ENCODE results near the gene WDR88. TPM values are rescaled to one million over a fixed set of nuclear protein-coding genes. Genes with fewer than 3 reads are reported as not detected.
A peak's percentile ranks its signal among the peaks of the same experiment; 100 is the strongest.

Gene WDR88
- total RNA-seq, 4 donors from 2014 or later = not detected

GRCh38 chr19:33134571-33135041, 2.7 kb downstream of the WDR88 start:
- Histone ChIP-seq H3K9me3 (no peaks in the 10 kb centered on the region), H3K27ac (no peak overlapping the region), H3K36me3 (peaks cover 0 to 8% (median 0%) of the 10 kb centered on the region in 4 donors), H3K4me3 (no peak overlapping the region), H3K4me1 (peaks cover 0 to 3% (median 0%) of the 10 kb centered on the region in 4 donors), H3K27me3 (peaks cover 23% of the 10 kb centered on the region)
- WGBS, 2 donors (ENCODE audit: low coverage in 1 of 2) = 19% methylated on average over 38 of the region's 38 CpGs; no CpG with 5 or more reads in 1 of the 2 donors
- DNase-seq = no peak
- TF ChIP-seq EP300 (IDR thresholded peaks at IDR 0.05; ENCODE audit: low read depth) = no peak
- TF ChIP-seq POLR2A (IDR thresholded peaks at IDR 0.05) = no peak
- TF ChIP-seq CTCF (IDR thresholded peaks at IDR 0.05) = no peak
- TF ChIP-seq POLR2AphosphoS5 (IDR thresholded peaks at IDR 0.05) = no peak
- intact Hi-C loops (cut with DNase I; ENCODE audit: low total_unique reads) = no loop called here
- in situ Hi-C loops (cut with MboI; ENCODE audit: low pct_ligation_motif_present in 1 of 4, low pct_unique_long_range_greater_than_20kb in 1 of 4, low sequenced_read_pairs in 3 of 4) = no loop called here

GRCh38 chr19:33139165-33139564, 7.3 kb downstream of the WDR88 start:
- no peak for DNase-seq
- TF ChIP-seq POLR2A (IDR thresholded peaks at IDR 0.05) = no peak
- no peak for TF ChIP-seq EP300 (IDR thresholded peaks at IDR 0.05; ENCODE audit: low read depth)
- TF ChIP-seq POLR2AphosphoS5 (IDR thresholded peaks at IDR 0.05) = no peak
- TF ChIP-seq CTCF (IDR thresholded peaks at IDR 0.05) = no peak
- Histone ChIP-seq H3K27ac (no peak overlapping the region), H3K4me3 (no peak overlapping the region), H3K36me3 (no peaks in the 10 kb centered on the region), H3K9me3 (no peaks in the 10 kb centered on the region), H3K27me3 (peaks cover 18% of the 10 kb centered on the region), H3K4me1 (peaks cover 0 to 8% (median 0%) of the 10 kb centered on the region in 4 donors)
- intact Hi-C loops (cut with DNase I; ENCODE audit: low total_unique reads) = no loop called here
- WGBS, 2 donors (ENCODE audit: low coverage in 1 of 2) = 75 to 77% methylated on average over 2 to 4 of the region's 4 CpGs
- in situ Hi-C loops (cut with MboI; ENCODE audit: low pct_ligation_motif_present in 1 of 4, low pct_unique_long_range_greater_than_20kb in 1 of 4, low sequenced_read_pairs in 3 of 4) = no loop called here

- intact Hi-C loops (cut with DNase I; ENCODE audit: low total_unique reads) = loop anchor here (1.0 kb wide), 1 partner anchor 40 kb away; no protein-coding TSS in a partner anchor
- 0 to 20% methylated on average over 1 to 23 of the region's 23 CpGs for WGBS, 2 donors (ENCODE audit: low coverage in 1 of 2)
- H3K36me3 ChIP-seq = no peaks in the 10 kb centered on the region
- peak overlapping the region in 1 of 4 donors; percentile 57 for H3K27ac ChIP-seq
- no peak for TF ChIP-seq EP300 (IDR thresholded peaks at IDR 0.05; ENCODE audit: low read depth)
- TF ChIP-seq POLR2A (IDR thresholded peaks at IDR 0.05) = no peak
- peak; percentile 92 to 96 (median 96) for TF ChIP-seq CTCF (IDR thresholded peaks at IDR 0.05)
- TF ChIP-seq POLR2AphosphoS5 (IDR thresholded peaks at IDR 0.05) = no peak
- H3K4me3 ChIP-seq = peak overlapping the region in 2 of 4 donors; percentile 19 to 41
- no peaks in the 10 kb centered on the region for H3K9me3 ChIP-seq
- in situ Hi-C loops (cut with MboI; ENCODE audit: low pct_ligation_motif_present in 1 of 4, low pct_unique_long_range_greater_than_20kb in 1 of 4, low sequenced_read_pairs in 3 of 4) = loop anchor here in 1 of 4 donors (5.0 kb wide), 1 partner anchor 38 kb away; no protein-coding TSS in a partner anchor
- DNase-seq = peak; percentile 71
- H3K27me3 ChIP-seq = no peaks in the 10 kb centered on the region
- H3K4me1 ChIP-seq = peaks cover 0 to 5% (median 0%) of the 10 kb centered on the region in 4 donors
Measured at GRCh38 chr19:33143897-33144405, 12.0 kb downstream of the WDR88 start.

GRCh38 chr19:33146209-33146608, 14.3 kb downstream of the WDR88 start:
- H3K4me1 ChIP-seq = peaks cover 0 to 5% (median 0%) of the 10 kb centered on the region in 4 donors
- DNase-seq = no peak
- WGBS, 2 donors (ENCODE audit: low coverage in 1 of 2) = 81% methylated on average over 9 of the region's 9 CpGs; no CpG with 5 or more reads in 1 of the 2 donors
- no peak for TF ChIP-seq POLR2A (IDR thresholded peaks at IDR 0.05)
- no peak for TF ChIP-seq EP300 (IDR thresholded peaks at IDR 0.05; ENCODE audit: low read depth)
- no peak for TF ChIP-seq CTCF (IDR thresholded peaks at IDR 0.05)
- no peak for TF ChIP-seq POLR2AphosphoS5 (IDR thresholded peaks at IDR 0.05)
- no peaks in the 10 kb centered on the region for H3K36me3 ChIP-seq
- H3K27ac ChIP-seq = no peak overlapping the region
- H3K9me3 ChIP-seq = no peaks in the 10 kb centered on the region
- intact Hi-C loops (cut with DNase I; ENCODE audit: low total_unique reads) (no loop called here), in situ Hi-C loops (cut with MboI; ENCODE audit: low pct_ligation_motif_present in 1 of 4, low pct_unique_long_range_greater_than_20kb in 1 of 4, low sequenced_read_pairs in 3 of 4) (no loop called here)
- H3K4me3 ChIP-seq = no peak overlapping the region
- no peaks in the 10 kb centered on the region for H3K27me3 ChIP-seq

Data from transverse colon (tissue), 4 donors.